HCT116 (cell line): ENCODE data around the gene CAMKMT.

Experiments
- EZH2 ChIP-seq: fragments of 200-600 bp; sonication (generic); IDR thresholded peaks from 2 replicates; pipeline ENCODE4 v1.6.1; 2017; ENCODE audit warnings: antibody characterized with exemption, mixed run types
- POLR2AphosphoS5 ChIP-seq: IDR thresholded peaks from 2 replicates; pipeline ENCODE4 v1.6.1; 2011; ENCODE audit warnings: mild to moderate bottlenecking, low read depth, low read length, moderate library complexity
- ZNF274 ChIP-seq: fragments of 200-500 bp; sonication (Bioruptor generic); IDR thresholded peaks from 2 replicates; pipeline ENCODE4 v1.6.1; 2014; ENCODE audit warnings: mild to moderate bottlenecking, low read depth, low read length, inconsistent platforms
- TF ChIP-seq, protein P1 (sequence below), 3 experiments: fragments of 200-600 bp in 1 of 3; sonication (generic) in 1 of 3; IDR thresholded peaks in 2 of 3; conservative IDR thresholded peaks in 1 of 3; 2 replicates each; pipeline ENCODE4 v1.5.1; 2012 to 2017; ENCODE audit warnings: low read depth in 2 of 3, low read length in 2 of 3, antibody characterized with exemption in 1 of 3, borderline replicate concordance in 1 of 3, control low read depth in 1 of 3, mild to moderate bottlenecking in 1 of 3, mixed read lengths in 1 of 3, mixed run types in 1 of 3, moderate library complexity in 1 of 3; ENCODE audit not compliant: insufficient read depth in 1 of 3
- TF ChIP-seq, protein P2 (sequence below): IDR thresholded peaks from 2 replicates; pipeline ENCODE4 v1.6.1; 2012

DNA sequence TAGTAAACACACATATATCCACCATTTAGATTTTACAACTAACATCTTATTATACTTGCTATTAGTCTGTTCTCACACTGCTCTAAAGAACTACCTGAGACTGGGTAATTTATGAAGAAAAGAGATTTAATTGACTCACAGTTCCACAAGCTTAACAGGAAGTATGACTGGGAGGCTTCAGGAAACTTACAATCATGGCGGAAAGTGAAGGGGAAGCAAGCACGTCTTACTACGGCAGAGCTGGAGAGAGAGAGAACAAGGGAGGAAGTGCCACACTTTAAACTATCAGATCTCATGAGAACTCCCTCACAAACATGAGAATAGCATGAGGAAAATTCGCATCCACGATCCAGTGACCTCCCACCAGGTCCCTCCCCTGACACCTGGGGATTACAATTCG lies 240.7 kb downstream of the CAMKMT start:
- TF ChIP-seq, protein P1, sequence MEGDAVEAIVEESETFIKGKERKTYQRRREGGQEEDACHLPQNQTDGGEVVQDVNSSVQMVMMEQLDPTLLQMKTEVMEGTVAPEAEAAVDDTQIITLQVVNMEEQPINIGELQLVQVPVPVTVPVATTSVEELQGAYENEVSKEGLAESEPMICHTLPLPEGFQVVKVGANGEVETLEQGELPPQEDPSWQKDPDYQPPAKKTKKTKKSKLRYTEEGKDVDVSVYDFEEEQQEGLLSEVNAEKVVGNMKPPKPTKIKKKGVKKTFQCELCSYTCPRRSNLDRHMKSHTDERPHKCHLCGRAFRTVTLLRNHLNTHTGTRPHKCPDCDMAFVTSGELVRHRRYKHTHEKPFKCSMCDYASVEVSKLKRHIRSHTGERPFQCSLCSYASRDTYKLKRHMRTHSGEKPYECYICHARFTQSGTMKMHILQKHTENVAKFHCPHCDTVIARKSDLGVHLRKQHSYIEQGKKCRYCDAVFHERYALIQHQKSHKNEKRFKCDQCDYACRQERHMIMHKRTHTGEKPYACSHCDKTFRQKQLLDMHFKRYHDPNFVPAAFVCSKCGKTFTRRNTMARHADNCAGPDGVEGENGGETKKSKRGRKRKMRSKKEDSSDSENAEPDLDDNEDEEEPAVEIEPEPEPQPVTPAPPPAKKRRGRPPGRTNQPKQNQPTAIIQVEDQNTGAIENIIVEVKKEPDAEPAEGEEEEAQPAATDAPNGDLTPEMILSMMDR (IDR thresholded peaks at IDR 0.05 in 2 of 3, conservative IDR thresholded peaks at IDR 0.05 in 1 of 3; ENCODE audit: borderline replicate concordance in 1 of 3, insufficient read depth in 1 of 3, low read depth in 2 of 3, low read length in 2 of 3): no peak
- TF ChIP-seq EZH2 (no peak), ZNF274 (no peak), POLR2AphosphoS5 (no peak)
- TF ChIP-seq, protein P2, sequence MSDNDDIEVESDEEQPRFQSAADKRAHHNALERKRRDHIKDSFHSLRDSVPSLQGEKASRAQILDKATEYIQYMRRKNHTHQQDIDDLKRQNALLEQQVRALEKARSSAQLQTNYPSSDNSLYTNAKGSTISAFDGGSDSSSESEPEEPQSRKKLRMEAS: no peak
